ENCODE data around the gene TUBA4B.
A peak's percentile ranks its signal among the peaks of the same experiment; 100 is the strongest.
"Not testable (repeated sequence)": the region's sequence is repeated elsewhere in the genome, so short reads cannot be mapped to it uniquely, and the experiment has no call there.

The TUBA4B gene

DNA sequence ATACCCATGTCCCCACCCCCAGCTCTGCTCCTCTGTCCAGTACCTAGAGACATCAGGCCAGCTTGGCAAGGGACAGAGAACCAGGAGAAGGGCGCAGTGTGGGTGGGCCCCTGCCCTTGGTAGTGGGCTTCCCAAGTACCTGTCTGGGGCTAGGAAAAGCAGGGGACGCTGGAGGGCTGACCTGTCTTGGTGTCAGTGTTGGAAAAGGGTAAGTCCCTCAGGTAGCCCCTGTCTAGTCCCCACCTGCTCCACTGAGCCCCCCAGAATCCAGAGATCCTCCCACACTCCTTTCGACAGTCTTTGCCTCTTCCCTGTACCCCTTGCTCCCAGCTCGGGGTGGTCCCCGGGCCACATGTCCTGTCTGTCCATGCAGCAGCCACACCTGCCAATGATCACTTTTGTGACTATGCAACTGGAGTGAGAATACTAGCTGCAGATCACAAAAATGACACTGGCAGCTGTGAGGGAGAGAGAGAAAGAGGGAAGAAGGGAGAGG, 40.7 kb downstream of the TUBA4B start:
- no peak for DNase-seq

- peak; percentile 93 for DNase-seq
Observed at GRCh38 chr2:219294356-219295351, 41.6 kb downstream of the TUBA4B start.

- DNase-seq = no peak
Observed at GRCh38 chr2:219296142-219296541, 43.1 kb downstream of the TUBA4B start.

GRCh38 chr2:219296631-219297391, 43.8 kb downstream of the TUBA4B start:
- no peak for DNase-seq

DNA sequence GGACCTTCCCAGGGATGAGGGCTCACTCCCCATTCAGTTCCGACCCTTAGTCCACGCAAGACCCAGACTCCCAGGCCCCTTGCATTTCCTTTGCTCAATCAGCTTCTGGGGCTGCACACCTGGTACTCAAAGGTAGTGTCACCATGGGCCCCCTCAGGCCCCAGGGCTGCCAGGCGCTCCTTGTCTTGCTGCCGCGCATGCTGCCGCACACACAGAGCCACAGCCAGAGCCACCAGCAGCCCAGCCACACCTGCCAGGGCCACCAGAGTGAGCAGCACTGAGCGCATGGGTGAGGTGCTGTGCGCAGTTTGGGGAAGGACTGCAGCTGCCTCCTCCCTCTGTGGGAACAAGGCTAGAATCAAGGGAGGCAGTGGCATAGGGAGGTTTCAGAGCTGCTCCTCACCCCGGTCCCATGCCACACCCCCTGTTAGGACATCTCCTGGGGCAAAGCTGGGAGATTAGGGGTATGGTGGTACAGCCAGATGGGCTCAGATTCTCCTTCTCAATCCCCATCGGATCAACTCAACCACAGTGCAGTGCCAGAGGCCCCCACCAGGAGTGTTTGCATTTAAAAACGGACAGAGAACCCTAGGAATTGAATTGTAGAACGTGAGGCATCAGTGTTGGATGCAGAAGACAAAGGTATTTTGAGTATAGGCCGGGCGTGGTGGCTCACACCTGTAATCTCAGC, 44.9 kb downstream of the TUBA4B start:
- no peak for DNase-seq

DNA sequence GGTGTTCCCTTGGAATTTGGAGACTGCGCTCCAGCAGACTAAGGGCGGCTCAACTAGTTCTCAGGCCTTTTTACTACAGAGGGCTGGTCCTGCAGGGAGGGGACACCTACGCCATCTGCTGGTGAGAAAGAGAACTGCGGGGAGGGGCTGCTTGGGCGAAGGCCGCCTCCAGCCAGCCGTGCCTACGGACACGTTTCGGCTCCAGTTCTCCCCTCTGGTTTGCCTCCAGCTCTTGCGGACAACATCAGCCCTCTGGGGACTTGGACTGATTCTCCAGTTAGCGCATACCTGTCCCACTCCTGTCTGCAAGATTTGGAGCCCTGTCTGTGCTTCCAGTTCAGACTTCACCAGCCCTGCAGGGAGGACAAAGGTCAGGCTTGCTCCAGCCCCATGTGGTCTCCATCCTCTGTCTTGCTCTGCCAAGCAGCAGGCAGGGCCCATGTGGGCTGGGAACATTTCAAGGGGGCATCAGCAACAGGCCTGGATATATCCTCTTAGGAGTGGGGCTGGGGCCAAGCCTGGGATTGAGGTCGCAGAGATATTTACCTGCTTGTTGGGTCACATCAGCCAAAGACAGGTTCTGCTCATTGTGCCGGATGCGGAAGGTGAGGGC, 45.8 kb downstream of the TUBA4B start:
- DNase-seq = peak; percentile 89

DNA sequence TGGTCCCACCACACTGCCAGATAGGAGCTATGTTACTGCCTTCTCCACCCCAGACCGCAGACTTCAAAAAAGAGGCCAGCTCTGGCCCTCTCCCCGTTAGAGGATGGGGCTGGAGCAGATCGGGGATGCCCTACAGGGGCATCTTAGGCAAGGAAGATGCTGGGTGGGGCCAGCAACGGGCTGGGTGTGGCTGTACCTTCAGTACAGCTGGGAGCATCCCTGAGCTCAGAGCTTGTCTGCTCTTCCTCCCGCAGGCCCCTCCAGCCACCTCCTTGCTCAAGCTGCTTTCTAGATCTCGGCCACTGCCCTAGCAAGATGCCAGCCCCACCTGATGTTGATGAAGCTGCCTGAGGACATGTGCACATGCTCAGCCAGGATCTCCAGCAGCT, 46.3 kb downstream of the TUBA4B start:
- DNase-seq = no peak

DNA sequence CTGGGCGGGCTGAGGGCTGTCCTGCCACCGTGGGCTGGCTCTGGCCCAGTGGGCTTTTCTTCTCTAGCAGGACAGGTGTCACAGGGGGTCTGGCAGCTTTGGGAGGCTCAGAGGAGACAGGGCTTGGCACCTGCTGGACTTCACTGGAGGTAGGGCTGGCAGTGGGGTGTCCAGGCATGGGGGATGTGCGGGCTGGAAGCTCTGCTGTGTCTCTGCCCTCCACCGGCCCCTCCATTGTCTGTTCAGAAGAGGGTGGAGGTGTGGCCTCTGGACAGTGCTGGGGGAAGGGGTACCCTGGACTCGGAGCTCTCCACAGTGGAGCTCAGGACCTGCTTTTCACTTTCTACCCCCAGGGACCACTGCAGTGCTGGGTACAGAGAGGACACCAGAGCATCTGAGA, 47.0 kb downstream of the TUBA4B start:
- no peak for DNase-seq

GRCh38 chr2:219302412-219302968, 49.4 kb downstream of the TUBA4B start:
- no peak for DNase-seq

GRCh38 chr2:219304223-219304622, 51.2 kb downstream of the TUBA4B start:
- no peak for DNase-seq

- DNase-seq = no peak
Observed at GRCh38 chr2:219306047-219306446, 53.0 kb downstream of the TUBA4B start.

- peak; percentile 61 for DNase-seq
Observed at GRCh38 chr2:219308142-219309101, 55.4 kb downstream of the TUBA4B start.

GRCh38 chr2:219309278-219309677, 56.2 kb downstream of the TUBA4B start, which contains the start of gene PTPRN:
Gene PTPRN (minus strand): TSS chr2:219309401. CDS start chr2:219309332, 69 bp downstream.
- no peak for DNase-seq

GRCh38 chr2:219312683-219313263, 59.7 kb downstream of the TUBA4B start:
- DNase-seq = not testable (repeated sequence)

- DNase-seq = no peak
Observed at GRCh38 chr2:219314804-219315468, 61.9 kb downstream of the TUBA4B start.

All from CD4-positive, alpha-beta T cell treated with Interleukin-10 for 1 hour (primary cell).